Coronary artery (tissue), 2 donors: ENCODE data around the gene DHRS7B.
"Not testable (repeated sequence)": the region's sequence is repeated elsewhere in the genome, so short reads cannot be mapped to it uniquely, and the experiment has no call there.

ENCODE experiments used
- DNase-seq: peaks from one replicate; pipeline ENCODE4 v3.0.0-alpha.2; 2017; ENCODE audit warnings: low spot score
- H3K27ac ChIP-seq, 2 donors: fragments of 200-600 bp; sonication (generic); one replicate each; pipeline ENCODE4 v1.5.1; 2016 to 2019
- H3K4me3 ChIP-seq: fragments of 200-600 bp; sonication (generic); 2 replicates; pipeline ENCODE4 v1.5.1; 2016; ENCODE audit warnings: mild to moderate bottlenecking, moderate library complexity
- CTCF ChIP-seq: fragments of 200-600 bp; sonication (generic); IDR thresholded peaks from one replicate; pipeline ENCODE4 v1.5.1; 2019; ENCODE audit warnings: antibody characterized with exemption

Gene DHRS7B

GRCh38 chr17:21127509-21128077 is 829 bp downstream of the DHRS7B start:
- peak overlapping the region; percentile 83 for H3K4me3 ChIP-seq
- no peak for TF ChIP-seq CTCF
- no peak for DNase-seq
- H3K27ac ChIP-seq, result peak overlapping the region; percentile 89 to 90

DNA sequence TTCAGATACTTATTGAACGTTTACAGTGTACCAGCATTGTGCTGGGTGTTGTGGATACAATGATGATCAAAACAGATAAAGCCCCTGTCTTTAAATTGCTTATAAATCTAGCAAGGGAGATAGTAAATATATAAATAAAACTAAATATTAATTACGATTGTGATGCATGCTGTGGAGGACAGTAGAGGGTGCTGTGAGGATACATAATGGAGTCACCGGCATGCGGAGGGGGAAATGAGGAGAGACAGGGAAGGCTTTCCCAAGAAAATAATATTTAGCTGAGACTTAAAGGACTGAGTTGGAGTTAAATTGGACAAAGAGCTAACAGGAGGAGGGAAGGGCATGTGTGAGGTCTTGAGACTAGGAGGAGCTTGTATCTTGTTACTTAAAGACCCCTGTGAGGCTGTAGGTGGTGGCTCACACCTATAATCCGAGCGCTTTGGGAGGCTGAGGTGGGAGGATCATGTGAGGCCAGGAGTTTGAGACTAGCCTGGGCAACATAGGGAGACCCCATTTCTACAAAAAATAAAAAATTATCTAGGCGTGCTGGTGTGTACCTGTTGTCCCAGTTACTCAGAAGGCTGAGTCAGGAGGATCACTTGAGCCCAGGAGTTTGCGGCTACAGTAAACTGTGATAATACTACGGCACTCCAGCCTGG is 2.4 kb downstream of the DHRS7B start:
- TF ChIP-seq CTCF, result no peak
- DNase-seq, result no peak
- Histone ChIP-seq H3K27ac (no peak overlapping the region), H3K4me3 (no peak overlapping the region)

DNA sequence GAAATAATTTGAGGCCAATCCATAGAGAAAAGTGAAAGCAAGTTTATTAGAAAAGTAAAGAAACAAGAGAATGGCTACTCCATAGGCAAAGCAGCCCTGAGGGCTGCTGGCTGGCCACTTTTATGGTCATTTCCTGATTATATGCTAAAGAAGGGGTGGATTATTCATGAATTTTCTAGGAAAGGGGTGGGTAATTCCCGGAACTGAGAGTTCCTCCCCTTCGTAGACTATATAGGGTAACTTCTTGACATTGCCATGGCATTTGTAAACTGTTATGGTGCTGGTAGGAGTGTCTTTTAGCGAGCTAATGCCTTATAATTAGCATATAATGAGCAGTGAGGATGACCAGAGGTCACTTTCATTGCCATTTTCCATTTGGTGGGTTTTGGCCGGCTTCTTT is 4.4 kb downstream of the DHRS7B start:
- Histone ChIP-seq H3K4me3 (no peak overlapping the region), H3K27ac (no peak overlapping the region)
- no peak for DNase-seq
- no peak for TF ChIP-seq CTCF

DNA sequence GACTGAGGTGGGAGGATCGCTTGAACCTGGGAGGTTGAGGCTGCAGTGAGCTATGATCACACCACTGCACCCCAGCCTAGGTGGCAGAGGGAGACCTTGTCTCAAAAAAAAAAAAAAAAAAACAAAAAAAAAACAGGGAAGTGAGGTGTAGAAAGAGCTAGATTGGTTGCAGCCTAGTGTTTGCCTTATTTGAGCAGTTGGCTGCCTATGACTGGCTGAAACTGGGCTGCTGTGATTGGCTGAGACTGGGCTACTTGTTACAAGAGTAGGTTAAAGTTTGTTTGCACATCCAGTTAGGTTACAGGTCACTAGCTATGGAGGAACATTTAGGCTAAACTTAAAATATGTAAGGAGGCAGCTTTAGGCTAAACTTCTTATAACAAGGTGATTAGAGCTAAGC is 5.7 kb downstream of the DHRS7B start:
- no peak for TF ChIP-seq CTCF
- no peak overlapping the region for H3K27ac ChIP-seq

GRCh38 chr17:21134559-21134958 is 7.8 kb downstream of the DHRS7B start:
- no peak for TF ChIP-seq CTCF
- Histone ChIP-seq H3K27ac (no peak overlapping the region), H3K4me3 (no peak overlapping the region)
- DNase-seq, result no peak

More for the DNA sequence above, 5.7 kb downstream of the DHRS7B start:
- DNase-seq, result no peak
- no peak overlapping the region for H3K4me3 ChIP-seq

DNA sequence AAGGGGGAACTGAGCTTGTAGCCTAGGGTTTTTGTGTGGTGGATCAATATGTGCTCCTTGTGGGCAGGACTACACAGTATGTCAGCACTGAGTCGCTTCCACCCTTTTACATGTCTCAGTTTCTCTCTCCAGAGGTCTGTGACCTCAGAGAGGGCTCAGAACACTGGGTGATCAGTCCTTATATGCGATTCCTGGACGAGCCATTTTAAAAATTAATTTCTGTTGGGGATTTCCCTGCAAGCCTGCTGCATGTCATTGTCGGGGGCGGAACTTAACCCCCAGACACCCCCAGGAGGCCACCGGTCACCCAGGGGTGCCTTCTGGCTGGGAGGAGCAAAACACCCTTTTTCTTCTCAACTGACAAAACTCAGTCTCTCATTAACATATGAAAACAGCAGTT is 14.1 kb downstream of the DHRS7B start:
- no peak for TF ChIP-seq CTCF
- Histone ChIP-seq H3K4me3 (no peak overlapping the region), H3K27ac (no peak overlapping the region)
- DNase-seq, result no peak

DNA sequence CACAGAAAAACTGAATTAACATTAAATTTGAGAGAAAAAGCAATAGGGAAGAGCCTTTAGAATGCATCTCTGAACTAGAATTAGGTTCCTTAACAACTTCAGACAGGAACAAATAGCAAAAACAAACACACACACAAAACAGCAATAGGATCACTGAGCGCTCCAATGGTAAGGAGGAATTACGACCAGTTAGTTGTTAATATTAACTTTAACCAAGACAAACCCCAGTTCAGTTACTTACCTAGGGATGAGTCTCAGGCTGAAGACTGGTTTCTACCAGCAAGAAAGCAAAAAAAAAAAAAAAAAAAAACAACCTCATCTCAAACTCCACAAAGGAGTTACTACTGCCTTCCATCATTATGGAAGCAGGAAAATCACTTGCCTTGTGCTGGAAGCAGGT is 14.6 kb downstream of the DHRS7B start:
- DNase-seq, result no peak
- no peak overlapping the region for H3K4me3 ChIP-seq
- no peak for TF ChIP-seq CTCF
- H3K27ac ChIP-seq, result no peak overlapping the region

DNA sequence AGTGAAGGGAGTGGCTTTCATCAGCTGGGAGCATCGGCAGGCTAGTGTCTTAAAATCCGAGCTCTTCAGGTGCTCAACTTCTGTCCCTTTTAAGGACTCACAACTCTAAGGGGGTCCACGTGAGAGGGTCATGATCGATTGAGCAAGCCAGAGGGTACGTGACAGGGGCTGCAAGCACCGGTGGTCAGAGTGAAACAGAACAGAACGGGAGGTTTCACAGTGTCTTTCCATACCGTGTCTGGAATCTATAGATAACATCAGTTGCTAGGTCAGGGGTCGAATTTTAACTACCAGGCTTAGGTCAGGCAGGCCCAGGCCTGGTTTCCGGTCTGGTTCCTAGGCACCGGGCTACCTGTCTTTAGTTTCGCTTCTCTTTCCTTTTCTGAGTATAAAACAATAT is 15.3 kb downstream of the DHRS7B start:
- H3K4me3 ChIP-seq, H3K27ac ChIP-seq, DNase-seq: not testable (repeated sequence)
